Calu3 (cell line): ENCODE data around the gene RERE. TPM values are rescaled to one million over a fixed set of nuclear protein-coding genes. Genes with fewer than 3 reads are reported as not detected.

Experiments used
- BruUV-seq: library from RNA; stranded (reverse); fragments of 400-500 nt; replicated peaks from 2 replicates; lab custom pipeline; 2021; lab: Mats Ljungman, UMichigan
- CTCF ChIA-PET: fragments of 300-600 bp; sonication (Branson Sonifier 250); formaldehyde crosslinking; loops from one replicate; lab custom pipeline; 2022; ENCODE audit warnings: antibody characterized with exemption; lab: Charles Lee
- DNase-seq: peaks from one replicate; pipeline ENCODE4 v3.0.0; 2022
- H3K27ac Mint-ChIP-seq: one replicate; pipeline ENCODE4 v1.8.0; 2022; ENCODE audit warnings: mixed read lengths; ENCODE audit not compliant: unreplicated experiment
- H3K27me3 Mint-ChIP-seq: one replicate; pipeline ENCODE4 v1.8.0; 2022; ENCODE audit warnings: mixed read lengths; ENCODE audit not compliant: unreplicated experiment
- H3K36me3 Mint-ChIP-seq: one replicate; pipeline ENCODE4 v1.8.0; 2022; ENCODE audit warnings: mild to moderate bottlenecking, moderate library complexity, mixed read lengths; ENCODE audit not compliant: insufficient read depth, unreplicated experiment
- H3K4me1 Mint-ChIP-seq: one replicate; pipeline ENCODE4 v1.8.0; 2022; ENCODE audit warnings: mild to moderate bottlenecking, low read depth, mixed read lengths; ENCODE audit not compliant: unreplicated experiment
- H3K4me3 Mint-ChIP-seq: one replicate; pipeline ENCODE4 v1.8.0; 2022; ENCODE audit warnings: mild to moderate bottlenecking, low read depth, moderate library complexity, mixed read lengths; ENCODE audit not compliant: unreplicated experiment
- H3K9me3 Mint-ChIP-seq: one replicate; pipeline ENCODE4 v1.8.0; 2022; ENCODE audit warnings: low read depth, mixed read lengths; ENCODE audit not compliant: unreplicated experiment
- intact Hi-C: fragments of 100-400 bp; cut with micrococcal nuclease; formaldehyde crosslinking; loops from one replicate; pipeline ENCODE4 v1.10.0; 2022; ENCODE audit not compliant: unreplicated experiment
- total RNA-seq: library from RNA; stranded (reverse); gene quantifications from 2 replicates; pipeline ENCODE4 v1.2.3, GENCODE V29; 2022
- TF ChIP-seq, protein P1 (sequence below): fragments of 200-600 bp; IDR thresholded peaks from one replicate; pipeline ENCODE4 v1.8.0; 2022; ENCODE audit warnings: antibody characterized with exemption; ENCODE audit not compliant: unreplicated experiment

RERE gene
- total RNA-seq, 1 experiment from 2014 or later, result 45.9 TPM

- no peaks in the 10 kb centered on the region for H3K9me3 Mint-ChIP-seq
- H3K4me3 Mint-ChIP-seq, result no peak overlapping the region
- H3K4me1 Mint-ChIP-seq, result peaks cover 18% of the 10 kb centered on the region
- no peaks in the 10 kb centered on the region for H3K27me3 Mint-ChIP-seq
- peaks cover 59% of the 10 kb centered on the region for H3K36me3 Mint-ChIP-seq
- intact Hi-C loops, result no loop called here
- DNase-seq, result no peak
- BruUV-seq, result no TSS peak
- CTCF ChIA-PET, result interaction anchor here (0.6 kb wide), 1 partner anchor 280 kb away, joined by 3 read pairs; no protein-coding TSS in a partner anchor
- H3K27ac Mint-ChIP-seq, result peak overlapping the region; percentile 79
- TF ChIP-seq, protein P1, sequence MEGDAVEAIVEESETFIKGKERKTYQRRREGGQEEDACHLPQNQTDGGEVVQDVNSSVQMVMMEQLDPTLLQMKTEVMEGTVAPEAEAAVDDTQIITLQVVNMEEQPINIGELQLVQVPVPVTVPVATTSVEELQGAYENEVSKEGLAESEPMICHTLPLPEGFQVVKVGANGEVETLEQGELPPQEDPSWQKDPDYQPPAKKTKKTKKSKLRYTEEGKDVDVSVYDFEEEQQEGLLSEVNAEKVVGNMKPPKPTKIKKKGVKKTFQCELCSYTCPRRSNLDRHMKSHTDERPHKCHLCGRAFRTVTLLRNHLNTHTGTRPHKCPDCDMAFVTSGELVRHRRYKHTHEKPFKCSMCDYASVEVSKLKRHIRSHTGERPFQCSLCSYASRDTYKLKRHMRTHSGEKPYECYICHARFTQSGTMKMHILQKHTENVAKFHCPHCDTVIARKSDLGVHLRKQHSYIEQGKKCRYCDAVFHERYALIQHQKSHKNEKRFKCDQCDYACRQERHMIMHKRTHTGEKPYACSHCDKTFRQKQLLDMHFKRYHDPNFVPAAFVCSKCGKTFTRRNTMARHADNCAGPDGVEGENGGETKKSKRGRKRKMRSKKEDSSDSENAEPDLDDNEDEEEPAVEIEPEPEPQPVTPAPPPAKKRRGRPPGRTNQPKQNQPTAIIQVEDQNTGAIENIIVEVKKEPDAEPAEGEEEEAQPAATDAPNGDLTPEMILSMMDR, result no peak
Measured at GRCh38 chr1:8860738-8861516, 43.5 kb upstream of the RERE start.

- TF ChIP-seq, protein P1, result peak; percentile 34
- no TSS peak for BruUV-seq
- peaks cover 18% of the 10 kb centered on the region for H3K4me1 Mint-ChIP-seq
- CTCF ChIA-PET, result interaction anchor here (1.5 to 2.6 kb wide), 3 partner anchors 10 to 104 kb away, joined by 4 to 6 read pairs (median 4); no protein-coding TSS in a partner anchor
- H3K4me3 Mint-ChIP-seq, result no peak overlapping the region
- peaks cover 56% of the 10 kb centered on the region for H3K36me3 Mint-ChIP-seq
- DNase-seq, result peak; percentile 44
- no peaks in the 10 kb centered on the region for H3K27me3 Mint-ChIP-seq
- intact Hi-C loops, result no loop called here
- H3K9me3 Mint-ChIP-seq, result no peaks in the 10 kb centered on the region
- no peak overlapping the region for H3K27ac Mint-ChIP-seq
Measured at GRCh38 chr1:8858888-8859706, 41.7 kb upstream of the RERE start.

- CTCF ChIA-PET, result interaction anchor here (1.5 to 2.6 kb wide), 3 partner anchors 9 to 105 kb away, joined by 4 to 6 read pairs (median 4); no protein-coding TSS in a partner anchor
- H3K27ac Mint-ChIP-seq, result no peak overlapping the region
- intact Hi-C loops, result no loop called here
- DNase-seq, result peak; percentile 48
- BruUV-seq, result no TSS peak
- TF ChIP-seq, protein P1, result no peak
- H3K36me3 Mint-ChIP-seq, result peaks cover 48% of the 10 kb centered on the region
- peaks cover 18% of the 10 kb centered on the region for H3K4me1 Mint-ChIP-seq
- no peak overlapping the region for H3K4me3 Mint-ChIP-seq
- no peaks in the 10 kb centered on the region for H3K9me3 Mint-ChIP-seq
- no peaks in the 10 kb centered on the region for H3K27me3 Mint-ChIP-seq
Measured at GRCh38 chr1:8858112-8858668, 40.8 kb upstream of the RERE start.

DNA sequence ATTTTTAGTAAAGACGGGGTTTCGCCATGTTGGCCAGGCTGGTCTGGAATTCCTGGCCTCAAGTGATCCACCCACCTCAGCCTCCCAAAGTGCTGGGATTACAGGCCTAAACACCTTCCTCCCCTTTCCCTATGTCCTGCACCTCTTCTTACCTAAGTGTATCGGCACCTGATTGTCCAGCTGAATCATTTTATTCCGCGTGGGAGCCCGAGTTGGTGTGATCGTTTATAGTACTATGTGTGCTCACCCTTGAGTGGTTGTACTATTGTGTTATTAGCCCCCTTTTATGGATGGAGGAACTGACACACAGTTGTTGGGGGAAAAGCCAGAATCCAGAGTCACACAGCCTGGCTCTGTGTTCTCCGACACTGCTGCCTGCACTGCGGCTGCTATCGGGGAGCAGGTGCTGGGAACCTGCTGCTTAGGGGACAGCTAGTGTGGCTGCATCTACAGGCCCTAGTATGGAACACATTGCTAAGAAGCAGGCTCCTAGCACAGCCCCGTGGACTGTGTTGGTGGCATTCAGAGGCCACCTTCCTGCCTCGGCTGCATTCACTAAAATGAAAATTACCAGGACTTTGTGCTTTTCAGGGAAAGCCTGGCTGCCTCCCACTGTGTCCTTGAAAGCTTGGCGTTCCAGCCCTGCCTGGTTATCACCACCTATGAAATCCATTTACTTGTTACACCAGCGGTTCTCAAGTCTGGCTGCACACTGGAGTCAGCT, 39.4 kb upstream of the RERE start:
- intact Hi-C loops, result no loop called here
- BruUV-seq, result no TSS peak
- no peak overlapping the region for H3K4me3 Mint-ChIP-seq
- peaks cover 36% of the 10 kb centered on the region for H3K36me3 Mint-ChIP-seq
- peaks cover 18% of the 10 kb centered on the region for H3K4me1 Mint-ChIP-seq
- TF ChIP-seq, protein P1, result no peak
- H3K27ac Mint-ChIP-seq, result no peak overlapping the region
- H3K9me3 Mint-ChIP-seq, result no peaks in the 10 kb centered on the region
- H3K27me3 Mint-ChIP-seq, result no peaks in the 10 kb centered on the region
- CTCF ChIA-PET, result interaction anchor here (0.6 to 2.6 kb wide), 2 partner anchors 8 to 783 kb away, joined by 4 to 6 read pairs; no protein-coding TSS in a partner anchor
- DNase-seq, result no peak
